NCI-H2227 (cell line): Measurements from ENCODE around the gene ATL2.
"Not testable (repeated sequence)": the region's sequence is repeated elsewhere in the genome, so short reads cannot be mapped to it uniquely, and the experiment has no call there.

Experiments
- DNase-seq: peaks from one replicate; lab custom pipeline; 2025; ENCODE audit not compliant: unreplicated experiment; lab: John Stamatoyannopoulos, UW

The ATL2 gene

DNA sequence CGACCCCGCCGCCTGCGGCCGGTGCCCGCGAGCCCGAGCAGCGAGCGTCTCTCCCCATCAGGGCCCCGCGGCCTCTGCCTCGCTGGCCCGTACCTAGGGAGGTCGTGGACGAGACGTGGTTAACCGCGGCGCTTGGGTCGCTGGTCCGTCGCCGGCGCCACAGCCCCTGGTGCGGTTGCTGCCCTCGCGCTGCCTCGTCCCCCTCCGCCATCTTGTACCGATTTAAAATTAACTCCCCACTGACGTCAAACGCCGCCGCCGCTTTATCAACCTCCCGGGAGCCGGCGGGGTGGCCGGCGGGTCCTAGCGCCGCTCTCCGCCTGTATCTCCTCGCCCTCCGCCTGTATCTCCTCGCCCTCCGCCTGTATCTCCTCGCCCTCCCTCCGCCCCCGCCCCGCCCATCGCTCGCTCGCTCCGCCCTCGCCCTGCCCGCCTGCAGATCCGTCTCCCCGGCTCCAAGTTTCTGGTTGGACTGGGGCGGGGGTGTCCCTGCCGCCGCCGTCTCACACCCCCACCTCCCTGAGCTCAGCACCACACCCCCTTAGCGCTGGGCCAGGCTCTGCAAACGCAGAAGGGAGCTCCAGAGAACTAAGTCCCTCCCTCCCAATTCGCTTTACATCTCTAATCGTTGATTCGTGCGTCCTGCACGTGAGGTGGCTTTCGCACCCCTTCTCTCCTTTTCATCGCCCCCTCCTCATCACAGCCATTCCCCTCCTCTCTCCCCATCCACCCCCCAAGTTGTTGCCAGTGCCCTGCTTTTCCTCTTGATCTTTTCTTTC, at the start of gene ATL2:
Gene ATL2, minus strand, starts transcription at position 224 of the 779 bp plus-strand sequence. Its CDS starts 13 bp downstream, at position 211.
- peak; percentile 96 for DNase-seq

DNA sequence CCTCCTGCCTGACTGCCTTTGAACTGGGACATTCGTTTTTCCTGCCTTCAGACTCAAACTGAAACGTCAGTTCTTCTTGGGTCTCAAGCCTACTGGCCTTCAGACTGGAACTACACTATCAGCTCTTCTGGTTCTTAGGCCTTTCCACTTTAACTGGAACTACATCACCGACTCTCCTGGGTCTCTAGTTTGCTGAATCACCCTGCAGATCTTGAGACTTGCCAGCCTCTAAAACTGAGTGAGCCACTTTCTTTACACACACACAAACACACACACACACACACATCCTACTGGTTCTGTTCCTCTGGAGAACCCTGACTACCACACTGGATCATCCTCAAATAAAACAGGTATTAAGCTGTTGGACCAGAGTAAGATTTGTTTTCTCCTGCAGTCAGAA, 46.7 kb upstream of the ATL2 start:
- no peak for DNase-seq

DNA sequence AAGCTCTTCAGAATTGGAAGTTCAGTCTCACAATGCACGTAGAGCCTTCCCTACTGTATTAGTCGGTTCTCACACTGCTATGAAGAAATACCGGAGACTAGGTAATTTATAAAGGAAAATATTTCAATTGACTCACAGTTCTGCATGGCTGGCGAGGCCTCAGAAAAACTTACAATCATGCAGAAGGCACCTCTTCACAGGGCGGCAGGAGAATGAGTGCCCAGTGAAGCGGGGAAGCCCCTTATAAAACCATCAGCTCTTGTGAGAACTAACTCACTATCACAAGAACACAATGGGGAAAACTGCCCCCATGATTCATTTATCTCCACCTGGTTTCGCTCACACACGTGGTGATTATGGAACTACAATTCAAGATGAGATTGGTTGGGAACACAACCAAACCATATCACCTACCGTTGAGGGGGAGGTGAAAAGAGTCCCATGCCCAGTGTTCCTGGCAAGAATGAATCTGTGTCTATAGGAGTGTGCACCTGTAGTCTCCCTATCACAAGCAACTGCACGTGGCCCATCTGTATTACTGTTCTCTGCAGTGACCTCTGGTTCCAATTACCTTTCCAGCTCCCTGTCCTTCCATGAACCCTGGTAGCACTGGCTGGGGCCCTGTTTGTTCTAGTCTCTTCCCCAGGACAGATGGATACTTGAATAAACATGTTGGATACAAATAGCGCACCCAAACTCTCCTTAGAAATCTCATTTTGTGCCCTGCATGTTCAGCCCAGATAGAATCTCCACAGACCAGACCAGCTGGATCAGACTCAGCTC, 44.4 kb upstream of the ATL2 start:
- no peak for DNase-seq

DNA sequence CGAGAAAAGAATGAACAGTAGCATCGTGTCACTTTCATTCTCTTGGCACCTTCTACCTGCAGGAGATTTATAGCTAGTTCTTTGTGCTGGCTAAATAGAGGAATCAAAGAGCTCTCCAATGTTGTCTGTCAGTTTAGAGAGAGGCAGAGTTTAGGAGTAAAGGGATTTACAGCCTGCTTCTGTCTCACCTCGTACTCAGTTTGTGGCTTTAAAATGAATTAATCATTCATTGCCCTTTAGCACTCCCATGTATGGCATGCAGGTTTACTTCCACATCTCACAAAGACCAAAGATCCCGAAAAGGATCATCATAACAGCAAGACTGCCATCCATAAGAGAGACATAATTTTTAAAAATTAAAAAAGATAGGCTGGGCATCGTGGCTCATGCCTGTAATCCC, 42.4 kb upstream of the ATL2 start:
- no peak for DNase-seq

DNA sequence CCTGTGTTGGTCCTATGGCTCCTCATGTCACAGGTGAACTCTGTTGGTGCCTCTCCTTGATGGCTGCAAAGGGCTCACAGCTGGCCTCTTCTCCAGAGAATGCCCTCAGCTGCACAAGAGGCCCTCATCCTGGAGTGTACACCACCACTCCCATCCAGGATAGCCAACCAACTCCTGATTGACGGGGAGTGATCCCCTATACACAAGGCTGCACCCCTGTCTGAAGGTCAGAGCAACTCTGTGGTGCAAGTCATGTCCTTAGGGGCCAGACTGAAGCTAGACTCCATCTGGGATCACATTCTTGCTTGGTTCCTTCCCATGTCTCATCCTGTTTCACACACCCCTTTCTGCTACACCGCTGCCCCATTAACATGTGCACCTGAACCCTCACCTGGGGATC, 41.7 kb upstream of the ATL2 start:
- no peak for DNase-seq

DNA sequence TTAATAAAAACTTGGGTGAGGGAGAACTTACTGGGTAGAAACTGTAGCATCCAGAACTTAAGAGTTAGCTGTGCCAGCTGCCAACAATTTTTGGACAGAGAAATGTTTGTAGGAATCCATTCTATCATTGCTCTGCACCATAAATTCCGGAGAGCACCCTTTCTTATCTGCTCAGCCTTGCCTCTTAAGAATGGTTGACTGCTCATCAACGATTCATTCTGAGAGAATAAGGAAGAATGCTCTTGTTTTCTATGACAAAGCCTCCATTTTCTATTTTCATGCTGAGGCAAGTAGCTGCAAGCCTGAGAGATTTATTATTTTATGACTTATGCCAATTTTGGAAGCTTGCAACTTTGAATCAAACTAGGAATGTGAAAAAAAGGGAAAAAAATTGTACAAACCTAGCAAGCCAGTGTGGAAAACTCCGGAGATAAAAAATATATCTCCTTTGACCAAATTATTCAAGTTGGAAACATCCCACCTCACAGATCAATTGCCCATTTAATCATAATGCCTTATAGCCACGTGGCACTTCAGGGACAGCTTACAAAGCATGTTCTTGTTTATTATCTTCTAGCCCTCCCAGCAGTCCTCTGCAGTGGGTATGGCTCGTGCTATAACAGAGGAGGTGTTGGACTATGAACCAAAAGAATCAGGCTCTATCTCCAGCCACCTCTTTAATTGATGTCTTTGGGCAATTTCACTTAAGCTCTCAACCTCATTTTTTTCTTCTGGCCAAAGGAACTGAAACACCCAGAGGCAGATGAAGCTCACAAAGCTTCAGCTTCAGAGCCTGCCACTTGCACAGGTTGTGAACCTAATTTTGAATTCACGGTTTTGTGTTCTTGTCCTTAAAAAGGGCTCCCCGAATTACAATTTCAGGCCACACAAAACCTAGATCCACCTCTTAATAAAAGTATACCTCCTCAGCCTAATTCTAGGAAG, 40.9 kb upstream of the ATL2 start:
- no peak for DNase-seq

DNA sequence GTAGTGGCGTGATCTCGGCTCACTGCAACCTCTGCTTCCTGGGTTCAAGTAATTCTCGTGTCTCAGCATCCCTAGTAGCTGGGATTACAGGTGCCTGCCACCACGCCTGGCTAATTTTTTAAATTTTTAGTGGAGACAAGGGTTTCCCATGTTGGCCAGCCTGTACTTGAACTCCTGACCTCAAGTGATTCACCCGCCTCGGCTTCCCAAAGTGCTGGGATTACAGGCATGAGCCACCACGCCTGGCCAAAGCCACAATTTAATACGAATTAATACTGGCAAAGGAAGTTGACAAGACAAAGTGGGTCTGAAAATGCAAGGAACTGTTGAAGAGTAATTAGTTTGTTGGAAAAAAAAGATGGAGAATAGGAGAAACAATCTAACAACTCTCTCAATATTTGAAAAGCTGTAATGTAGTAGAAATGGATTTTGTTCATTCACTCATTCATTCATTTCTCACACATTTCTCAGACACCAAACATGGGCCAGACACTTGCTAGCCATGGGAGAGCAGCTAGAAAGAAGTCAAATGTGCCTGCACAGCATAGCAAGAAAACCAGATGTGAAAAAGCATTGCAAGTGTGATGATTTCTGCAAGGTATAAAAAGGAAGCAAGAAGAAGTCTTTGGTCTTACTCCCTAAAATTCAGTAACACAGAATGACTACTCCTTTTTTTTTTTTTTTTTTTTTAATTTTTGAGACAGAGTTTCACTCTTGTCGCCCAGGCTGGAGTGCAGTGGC, 39.4 kb upstream of the ATL2 start:
- DNase-seq = no peak

DNA sequence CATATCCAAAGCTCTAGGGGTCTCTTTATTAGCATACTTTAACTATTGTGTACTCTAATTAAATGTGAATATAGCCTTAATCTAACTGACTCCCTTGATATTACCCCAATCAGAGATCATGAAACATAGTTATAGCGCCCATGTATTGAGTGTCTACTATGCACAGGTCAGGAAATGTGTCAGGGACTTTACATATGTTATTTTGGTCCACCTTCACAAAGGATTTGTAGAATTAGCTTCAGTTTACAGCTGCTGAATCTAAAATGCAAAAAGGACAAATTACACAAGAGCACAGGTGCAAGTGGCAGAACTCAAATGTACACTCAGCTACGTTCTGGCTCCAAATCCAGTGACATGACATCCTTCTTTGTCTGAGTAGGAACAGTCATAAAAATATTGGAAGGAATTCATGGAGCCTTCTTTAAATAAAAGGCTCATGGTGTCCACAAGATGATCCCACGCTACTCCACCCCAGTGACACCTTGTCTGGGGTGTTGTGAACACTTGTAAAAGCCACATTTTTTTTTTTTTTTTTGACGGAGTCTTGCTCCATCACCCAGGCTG, 38.7 kb upstream of the ATL2 start:
- DNase-seq = no peak

DNA sequence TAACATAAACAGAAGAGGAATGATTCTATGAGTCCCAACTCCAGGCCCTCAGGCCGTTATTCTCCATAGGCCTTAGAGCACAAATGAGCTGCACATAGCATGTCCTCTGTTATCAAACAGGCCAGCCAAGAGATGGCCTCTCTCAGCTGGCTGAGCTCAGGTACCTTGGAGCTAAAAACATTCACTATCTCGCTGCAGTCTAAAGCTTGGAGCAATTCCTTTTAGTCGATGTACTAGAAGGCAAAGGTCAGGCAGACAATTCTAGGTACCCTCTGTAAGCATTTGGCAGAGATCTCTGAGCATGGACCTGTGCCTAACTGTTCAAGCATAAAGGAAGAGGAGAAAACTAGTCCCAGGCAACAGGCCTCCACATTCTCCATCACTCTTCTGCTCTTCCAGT, 38.0 kb upstream of the ATL2 start:
- DNase-seq = no peak

DNA sequence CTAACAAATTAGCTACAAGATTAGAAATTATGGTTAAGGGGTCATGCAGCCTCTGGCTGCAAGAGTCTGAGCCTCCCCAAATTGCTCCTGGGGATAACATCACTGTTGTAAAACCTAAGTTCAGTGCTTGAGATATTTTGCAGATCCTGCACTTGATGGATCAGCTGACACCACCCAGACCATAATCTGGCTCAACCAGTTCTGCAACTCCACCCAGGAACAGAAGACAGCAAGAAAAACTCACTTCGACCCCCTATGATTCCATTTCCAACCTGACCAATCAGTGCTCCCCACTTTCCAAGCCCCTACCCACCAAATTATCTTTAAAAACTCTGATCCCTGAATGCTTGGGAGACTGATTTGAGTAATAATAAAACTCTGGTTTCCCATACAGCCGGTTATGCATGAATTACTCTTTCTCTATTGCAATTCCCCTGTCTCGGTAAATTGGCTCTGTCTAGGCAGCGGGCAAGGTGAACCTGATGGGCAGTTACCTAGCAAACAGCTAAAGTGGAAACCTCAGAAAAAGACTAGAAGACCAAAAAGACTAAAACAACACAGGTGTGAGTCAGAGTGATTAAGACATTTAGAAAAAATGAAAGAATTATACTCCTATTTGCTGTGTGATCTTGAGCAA, 35.3 kb upstream of the ATL2 start:
- DNase-seq = not testable (repeated sequence)

DNA sequence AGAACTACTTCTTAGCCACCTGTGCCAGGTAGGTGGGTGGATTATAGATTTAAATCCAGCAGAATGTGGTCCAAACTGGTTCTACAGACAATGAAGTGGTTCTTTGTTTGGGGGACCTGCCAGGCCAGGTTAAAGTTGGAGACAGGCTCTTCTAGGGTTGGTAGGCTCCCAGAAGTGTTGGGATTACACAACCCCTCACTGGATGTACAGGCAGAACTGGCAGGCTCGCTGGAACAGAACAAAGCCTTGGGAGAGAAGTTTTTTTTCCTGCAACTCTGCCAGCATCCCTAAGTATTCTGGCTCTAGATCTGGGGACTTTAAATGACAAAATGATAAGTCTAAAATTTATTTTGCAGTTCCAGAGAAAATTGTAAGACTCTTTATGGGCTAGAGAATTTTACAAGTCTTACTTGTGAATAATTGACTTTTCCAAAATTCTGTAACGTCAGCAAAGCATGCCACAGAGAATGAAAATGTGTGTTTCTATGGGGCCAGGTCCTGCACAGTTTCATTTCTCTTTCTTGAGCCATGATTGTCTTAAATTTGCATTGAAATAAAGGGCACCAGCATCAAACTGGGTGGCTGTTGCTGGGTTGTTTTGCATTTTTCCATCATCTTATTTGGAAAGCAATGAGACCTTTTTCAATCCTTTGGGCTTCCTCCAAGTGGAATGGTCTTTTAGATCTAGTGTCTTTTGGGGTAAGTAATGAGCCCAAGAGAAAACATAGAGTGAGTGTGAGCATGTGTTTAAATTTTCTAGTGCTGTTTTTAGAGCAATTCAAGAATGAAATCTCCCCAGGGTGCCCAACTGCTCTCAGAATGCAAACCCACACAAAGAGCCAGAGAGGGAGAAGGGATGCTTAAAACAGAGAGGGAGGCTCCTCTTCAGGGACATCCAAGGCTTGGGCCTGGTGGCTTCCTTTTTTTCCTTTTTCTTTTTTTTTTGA, 32.4 kb upstream of the ATL2 start:
- no peak for DNase-seq

DNA sequence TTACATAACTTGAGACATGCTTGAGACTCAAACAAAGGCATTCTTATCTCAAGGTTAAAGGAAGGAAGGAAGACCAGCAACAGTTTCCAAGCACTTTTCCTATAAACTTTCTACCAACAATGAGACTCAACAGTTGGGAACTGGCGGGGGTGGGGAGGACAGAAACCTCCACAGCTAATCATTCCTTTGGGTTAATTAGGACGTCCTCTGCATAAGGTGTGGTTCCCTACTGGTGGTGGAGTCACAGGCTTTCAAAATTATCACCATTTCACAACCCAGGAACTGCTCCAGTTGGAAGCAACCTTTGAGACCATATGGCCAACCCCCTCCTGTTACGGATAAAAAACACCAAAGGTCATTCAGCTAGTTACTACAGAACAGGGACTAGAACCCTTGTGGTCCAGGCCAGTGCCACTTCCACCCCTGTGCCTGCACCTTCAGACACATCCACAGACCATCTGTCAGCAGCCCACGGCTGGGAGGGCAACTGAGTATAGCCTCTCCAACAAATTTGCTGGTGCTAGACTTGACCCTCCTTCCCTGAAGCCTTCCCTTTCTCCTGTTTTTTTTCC, 30.1 kb upstream of the ATL2 start:
- DNase-seq = no peak

DNA sequence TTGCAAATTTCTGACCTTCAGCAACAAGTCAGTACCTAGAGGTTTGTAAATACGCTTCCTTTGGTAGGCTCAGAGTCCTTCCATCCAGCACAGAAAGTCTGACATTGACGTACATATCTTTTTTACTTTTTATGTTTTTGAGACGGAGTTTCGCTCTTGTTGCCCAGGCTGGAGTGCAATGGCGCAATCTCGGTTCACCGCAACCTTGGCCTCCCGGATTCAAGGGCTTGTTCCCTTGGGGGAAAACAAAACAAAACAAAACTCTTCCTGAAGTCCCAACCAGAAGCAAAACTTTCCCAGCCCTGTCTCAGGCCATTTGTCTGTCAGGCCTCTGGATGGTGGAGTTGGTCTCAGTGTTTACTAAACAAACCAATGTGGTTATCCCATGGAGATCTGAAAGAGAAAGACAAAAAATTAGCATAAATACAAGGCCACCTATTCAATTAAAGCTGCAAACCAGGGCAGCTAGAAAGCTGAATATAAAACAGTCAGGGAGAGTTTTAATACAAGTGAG, 29.6 kb upstream of the ATL2 start:
- no peak for DNase-seq

DNA sequence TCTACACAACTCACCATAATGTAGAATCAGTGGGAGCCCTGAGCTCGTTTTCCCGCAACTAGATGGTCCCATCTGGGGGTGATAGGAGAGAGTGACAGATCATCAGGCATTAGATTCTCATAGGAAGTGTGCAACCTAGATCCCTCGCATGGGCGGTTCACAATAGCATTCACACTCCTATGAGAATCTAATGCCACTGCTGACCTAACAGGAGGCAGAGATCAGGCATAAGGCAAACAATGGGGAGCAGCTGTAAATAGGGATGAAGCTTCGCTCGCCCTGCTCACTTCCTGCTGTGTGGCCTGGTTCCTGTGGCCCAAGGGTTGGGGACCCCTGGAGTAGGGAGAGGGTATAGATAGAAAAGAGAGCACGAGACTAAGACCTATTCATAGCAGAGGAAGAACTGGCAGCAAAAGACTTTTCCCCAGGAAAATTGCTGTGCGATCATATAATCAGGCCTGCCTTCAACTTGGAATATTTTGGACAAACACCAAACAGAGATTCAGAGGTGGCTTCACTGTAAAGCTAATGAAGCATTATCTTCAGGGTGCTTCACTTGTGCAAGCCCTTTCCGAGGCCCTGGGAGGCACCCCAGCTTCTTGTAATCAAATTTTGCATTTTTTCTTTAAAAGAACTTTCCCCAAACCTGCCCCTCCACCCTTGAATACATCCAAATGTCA, 29.0 kb upstream of the ATL2 start:
- no peak for DNase-seq

DNA sequence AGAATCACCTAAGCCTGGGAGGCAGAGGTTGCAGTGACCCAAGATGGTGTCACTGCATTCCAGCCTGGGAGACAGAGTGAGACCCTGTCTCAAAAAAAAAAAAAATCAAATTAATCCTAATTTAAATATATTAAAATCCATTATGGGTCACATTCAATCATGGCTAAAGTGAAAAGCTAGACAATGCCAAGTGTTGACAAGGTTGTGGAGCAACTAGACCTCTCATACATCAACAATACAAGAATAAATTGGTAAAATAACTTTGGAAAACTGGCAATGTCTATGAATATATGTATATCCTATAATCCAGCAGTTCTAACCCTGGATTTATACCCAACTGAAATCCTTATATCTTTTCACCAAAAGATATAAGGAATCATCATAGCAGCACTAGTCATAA, 23.4 kb upstream of the ATL2 start:
- DNase-seq = no peak

DNA sequence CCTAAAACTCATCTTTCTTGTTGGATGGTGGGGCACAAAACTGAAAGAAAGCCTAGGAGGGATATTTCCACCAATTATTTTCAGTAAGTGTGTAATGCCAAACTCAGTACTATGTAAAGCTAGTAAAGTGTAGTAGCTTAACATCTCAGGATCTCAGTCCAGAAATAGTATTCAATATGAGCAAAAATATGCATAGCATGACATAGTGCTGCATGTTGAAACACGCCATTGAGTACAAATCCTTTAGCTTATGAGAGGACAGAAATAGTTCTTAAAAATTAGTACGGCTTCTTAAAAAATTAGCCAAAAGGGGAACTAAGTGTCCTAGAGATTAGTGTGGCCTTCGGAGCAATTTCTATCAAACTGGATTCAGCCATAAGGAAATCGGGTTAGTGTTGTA, 21.7 kb upstream of the ATL2 start:
- DNase-seq = no peak

DNA sequence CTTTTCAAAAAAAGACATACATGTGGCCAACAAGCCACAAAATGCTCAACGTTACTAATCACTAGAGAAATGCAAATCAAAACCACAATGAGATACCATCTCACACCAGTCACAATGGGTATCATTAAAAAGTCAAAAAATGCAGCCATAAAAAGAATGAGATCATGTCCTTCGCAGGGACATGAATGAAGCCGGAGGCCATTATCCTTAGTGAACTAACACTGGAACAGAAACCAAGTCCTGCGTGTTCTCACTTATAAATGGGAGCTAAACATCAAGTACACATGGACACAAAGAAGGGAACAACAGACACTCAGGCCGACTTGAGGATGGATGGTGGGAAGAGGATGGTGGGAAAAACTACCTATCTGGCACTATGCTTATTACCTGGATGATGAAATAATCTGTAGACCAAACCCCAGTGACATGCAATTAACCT, 17.8 kb upstream of the ATL2 start:
- no peak for DNase-seq

DNA sequence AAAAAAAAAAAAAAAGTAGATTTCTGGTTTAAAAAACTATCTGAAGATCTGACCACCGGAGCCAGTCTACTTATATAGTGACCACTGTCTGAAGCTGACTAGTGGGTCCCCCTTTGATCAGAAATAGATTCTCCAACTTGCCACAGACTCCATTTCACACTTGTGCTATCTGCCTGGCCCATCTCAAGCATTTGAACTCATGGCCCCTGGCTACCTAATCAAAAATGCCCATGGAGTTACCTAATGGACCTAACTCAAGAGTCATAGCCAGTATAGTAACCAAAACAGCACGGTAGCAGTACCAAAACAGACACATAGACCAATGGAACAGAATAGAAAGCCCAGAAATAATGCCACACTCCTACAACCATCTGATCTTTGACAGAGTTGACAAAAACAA, 17.0 kb upstream of the ATL2 start:
- no peak for DNase-seq
